H9 (cell line): Measurements from ENCODE around the gene NT5C1B. TPM values are rescaled to one million over a fixed set of nuclear protein-coding genes. Genes with fewer than 3 reads are reported as not detected.

Experiments
- DNase-seq: peaks from one replicate; pipeline ENCODE4 v3.0.0-alpha.2; 2017
- H2AFZ ChIP-seq: one replicate; pipeline ENCODE4 v1.6.1; 2013; ENCODE audit warnings: mild to moderate bottlenecking, low read length, control low read depth, moderate library complexity
- H2AK5ac ChIP-seq: 2 replicates; pipeline ENCODE4 v1.6.1; 2013; ENCODE audit warnings: low read length, control low read depth, mixed read lengths; ENCODE audit not compliant: insufficient read length
- H2BK120ac ChIP-seq: one replicate; pipeline ENCODE4 v1.6.1; 2013; ENCODE audit warnings: low read depth, mild to moderate bottlenecking, low read length, control low read depth, inconsistent platforms; ENCODE audit not compliant: poor library complexity, severe bottlenecking
- H2BK12ac ChIP-seq: 2 replicates; pipeline ENCODE4 v1.6.1; 2013; ENCODE audit warnings: low read length, control low read depth, mixed read lengths, low read depth; ENCODE audit not compliant: insufficient read length
- H2BK15ac ChIP-seq: 2 replicates; pipeline ENCODE4 v1.6.1; 2013; ENCODE audit warnings: low read depth, low read length, control low read depth
- H2BK20ac ChIP-seq: one replicate; pipeline ENCODE4 v1.6.1; 2013; ENCODE audit warnings: low read depth, mild to moderate bottlenecking, low read length, control low read depth, inconsistent platforms; ENCODE audit not compliant: poor library complexity, severe bottlenecking
- H2BK5ac ChIP-seq: 2 replicates; pipeline ENCODE4 v1.6.1; 2013; ENCODE audit warnings: low read length, control low read depth, mixed read lengths; ENCODE audit not compliant: insufficient read length
- H3K14ac ChIP-seq: 2 replicates; pipeline ENCODE4 v1.6.1; 2013; ENCODE audit warnings: low read length, control low read depth; ENCODE audit not compliant: insufficient read depth
- H3K18ac ChIP-seq: 2 replicates; pipeline ENCODE4 v1.6.1; 2013; ENCODE audit warnings: low read depth, mild to moderate bottlenecking, mixed read lengths, low read length, control low read depth; ENCODE audit not compliant: insufficient read length
- H3K23ac ChIP-seq: 2 replicates; pipeline ENCODE4 v1.6.1; 2013; ENCODE audit warnings: low read length, control low read depth, mixed read lengths, low read depth; ENCODE audit not compliant: insufficient read length
- H3K23me2 ChIP-seq: 2 replicates; pipeline ENCODE4 v1.6.1; 2013; ENCODE audit warnings: low read depth, mild to moderate bottlenecking, mixed read lengths, low read length, control low read depth; ENCODE audit not compliant: insufficient read length, poor library complexity, severe bottlenecking
- H3K27ac ChIP-seq: 2 replicates; pipeline ENCODE4 v1.5.1; 2013; ENCODE audit warnings: low read length, control low read depth, mixed read lengths, low read depth; ENCODE audit not compliant: insufficient read length
- H3K27me3 ChIP-seq: 2 replicates; pipeline ENCODE4 v1.6.1; 2013; ENCODE audit warnings: low read length, control low read depth, inconsistent platforms; ENCODE audit not compliant: insufficient read depth
- H3K4ac ChIP-seq: 2 replicates; pipeline ENCODE4 v1.6.1; 2013; ENCODE audit warnings: low read depth, mild to moderate bottlenecking, control low read depth, inconsistent platforms, low read length, moderate library complexity
- H3K4me1 ChIP-seq: 2 replicates; pipeline ENCODE4 v1.6.1; 2013; ENCODE audit warnings: low read length, control low read depth, inconsistent platforms; ENCODE audit not compliant: insufficient read depth
- H3K4me2 ChIP-seq: 2 replicates; pipeline ENCODE4 v1.6.1; 2013; ENCODE audit warnings: low read length, control low read depth, mixed read lengths; ENCODE audit not compliant: insufficient read length, insufficient read depth
- H3K56ac ChIP-seq: 2 replicates; pipeline ENCODE4 v1.6.1; 2013; ENCODE audit warnings: low read depth, mild to moderate bottlenecking, mixed read lengths, low read length, control low read depth; ENCODE audit not compliant: insufficient read length
- H3K79me1 ChIP-seq: 2 replicates; pipeline ENCODE4 v1.6.1; 2013; ENCODE audit warnings: low read depth, mild to moderate bottlenecking, moderate library complexity, low read length, control low read depth, inconsistent platforms; ENCODE audit not compliant: insufficient read depth, poor library complexity, severe bottlenecking
- H3K79me2 ChIP-seq: 2 replicates; pipeline ENCODE4 v1.6.1; 2013; ENCODE audit warnings: low read length, control low read depth, inconsistent platforms; ENCODE audit not compliant: insufficient read depth
- H3K9ac ChIP-seq: 2 replicates; pipeline ENCODE4 v1.6.1; 2013; ENCODE audit warnings: low read length, control low read depth, mixed read lengths; ENCODE audit not compliant: insufficient read length; ENCODE audit errors: extremely low read depth
- H3K9me3 ChIP-seq: one replicate; pipeline ENCODE4 v1.6.1; 2013; ENCODE audit warnings: low read depth, low read length, inconsistent platforms; ENCODE audit not compliant: control insufficient read depth
- H3T11ph ChIP-seq: one replicate; pipeline ENCODE4 v1.6.1; 2013; ENCODE audit warnings: mild to moderate bottlenecking, low read length, control low read depth, inconsistent platforms
- H4K20me1 ChIP-seq: one replicate; pipeline ENCODE4 v1.6.1; 2013; ENCODE audit not compliant: control insufficient read depth, insufficient read length, insufficient read depth
- H4K5ac ChIP-seq: 2 replicates; pipeline ENCODE4 v1.6.1; 2013; ENCODE audit warnings: low read depth, mild to moderate bottlenecking, mixed read lengths, low read length, control low read depth; ENCODE audit not compliant: insufficient read length
- H4K8ac ChIP-seq: replicated peaks from 2 replicates; pipeline ENCODE4 v1.6.1; 2013; ENCODE audit warnings: low read length, control low read depth, mixed read lengths, low read depth; ENCODE audit not compliant: insufficient read length
- H4K91ac ChIP-seq: 2 replicates; pipeline ENCODE4 v1.6.1; 2013; ENCODE audit warnings: low read depth, mild to moderate bottlenecking, moderate library complexity, mixed read lengths, low read length, control low read depth; ENCODE audit not compliant: insufficient read length
- H3K27ac Mint-ChIP-seq, 3 experiments: 2 replicates in 2 of 3; 3 replicates in 1 of 3; pipeline ENCODE4 v1.8.0; 2020 to 2021; ENCODE audit warnings: mixed read lengths in 3 of 3, mild to moderate bottlenecking in 1 of 3, moderate library complexity in 1 of 3
- H3K27me3 Mint-ChIP-seq: 2 replicates; pipeline ENCODE4 v1.8.0; 2021; ENCODE audit warnings: low read depth, mild to moderate bottlenecking, moderate library complexity, mixed read lengths
- H3K36me3 Mint-ChIP-seq, 3 experiments: 2 replicates in 2 of 3; 3 replicates in 1 of 3; pipeline ENCODE4 v1.8.0; 2020 to 2021; ENCODE audit warnings: low read depth in 3 of 3, mixed read lengths in 3 of 3; ENCODE audit not compliant: insufficient read depth in 1 of 3
- H3K4me1 Mint-ChIP-seq, 2 experiments: 2 replicates each; pipeline ENCODE4 v1.8.0; 2020; ENCODE audit warnings: mixed read lengths in 2 of 2
- H3K4me3 Mint-ChIP-seq, 2 experiments: 2 replicates in 1 of 2; 3 replicates in 1 of 2; pipeline ENCODE4 v1.8.0; 2020 to 2021; ENCODE audit warnings: mild to moderate bottlenecking in 2 of 2, mixed read lengths in 2 of 2, moderate library complexity in 1 of 2
- H3K9me3 Mint-ChIP-seq, 2 experiments: 2 replicates in 1 of 2; 3 replicates in 1 of 2; pipeline ENCODE4 v1.8.0; 2020; ENCODE audit warnings: mild to moderate bottlenecking in 2 of 2, mixed read lengths in 2 of 2, moderate library complexity in 1 of 2
- CTCF ChIP-seq: fragments of 200-600 bp; sonication (generic); conservative IDR thresholded peaks from 3 replicates; pipeline ENCODE4 v1.8.0; 2021; ENCODE audit warnings: antibody characterized with exemption, mild to moderate bottlenecking
- WGBS: extraction: QIAGEN DNeasy Blood & Tissue Kit; methylation state at CpG from one replicate; pipeline ENCODE4 v1.1.7; 2013; ENCODE audit warnings: missing lambda C conversion rate, low lambda C conversion rate, mixed read lengths; ENCODE audit not compliant: insufficient read length; ENCODE audit errors: extremely low coverage; 5-methylcytosine and 5-hydroxymethylcytosine counted together
- total RNA-seq: library from RNA; stranded (reverse); gene quantifications from 2 replicates; pipeline ENCODE4 v1.2.1, GENCODE V29; 2021

The NT5C1B gene
- total RNA-seq, 1 experiment from 2014 or later: not detected

- Histone ChIP-seq H3K4me1 (no peaks in the 10 kb centered on the region), H3K4ac (no peak overlapping the region), H3K79me2 (no peaks in the 10 kb centered on the region), H4K8ac (no peak overlapping the region), H2BK5ac (no peak overlapping the region), H3K18ac (no peak overlapping the region), H3K9ac (no peak overlapping the region), H3K14ac (no peak overlapping the region), H4K91ac (no peak overlapping the region), H3K56ac (no peak overlapping the region), H3K79me1 (no peaks in the 10 kb centered on the region), H2BK15ac (no peak overlapping the region), H4K20me1 (no peaks in the 10 kb centered on the region), H3K27ac (no peak overlapping the region), H2AFZ (no peak overlapping the region), H2BK120ac (no peak overlapping the region), H3T11ph (no peak overlapping the region), H3K23me2 (no peaks in the 10 kb centered on the region), H3K4me2 (no peak overlapping the region), H3K27me3 (no peaks in the 10 kb centered on the region), H4K5ac (no peak overlapping the region), H2BK20ac (no peak overlapping the region), H3K9me3 (no peaks in the 10 kb centered on the region), H3K23ac (no peak overlapping the region), H2AK5ac (no peak overlapping the region), H2BK12ac (no peak overlapping the region)
- DNase-seq: no peak
- Mint-ChIP-seq H3K27ac (peak overlapping the region in 1 of 3 experiments; percentile 27; a peak in 1 of 7 replicates), H3K9me3 (no peaks in the 10 kb centered on the region; a peak in 2 of 5 replicates), H3K4me3 (no peak overlapping the region), H3K36me3 (no peaks in the 10 kb centered on the region), H3K4me1 (peaks cover 6 to 8% of the 10 kb centered on the region in 2 experiments), H3K27me3 (no peaks in the 10 kb centered on the region)
- no peak for TF ChIP-seq CTCF
- WGBS: no CpG with 5 or more reads among the region's 4 CpGs
Observed at GRCh38 chr2:18514526-18515461, 74.6 kb downstream of the NT5C1B start.

Other genes starting within 250 kb of the NT5C1B start
- gene RDH14, start 28.9 kb downstream of the NT5C1B start, total RNA-seq: 23.4 and 25.5 TPM in 2 replicates